Fibroblast of peridontal ligament (primary cell): ENCODE results near the gene CHPF2.

Source experiments
- DNase-seq: peaks from one replicate; pipeline ENCODE4 v3.0.0-alpha.2; 2010; ENCODE audit errors: extremely low read depth

The CHPF2 gene

DNA sequence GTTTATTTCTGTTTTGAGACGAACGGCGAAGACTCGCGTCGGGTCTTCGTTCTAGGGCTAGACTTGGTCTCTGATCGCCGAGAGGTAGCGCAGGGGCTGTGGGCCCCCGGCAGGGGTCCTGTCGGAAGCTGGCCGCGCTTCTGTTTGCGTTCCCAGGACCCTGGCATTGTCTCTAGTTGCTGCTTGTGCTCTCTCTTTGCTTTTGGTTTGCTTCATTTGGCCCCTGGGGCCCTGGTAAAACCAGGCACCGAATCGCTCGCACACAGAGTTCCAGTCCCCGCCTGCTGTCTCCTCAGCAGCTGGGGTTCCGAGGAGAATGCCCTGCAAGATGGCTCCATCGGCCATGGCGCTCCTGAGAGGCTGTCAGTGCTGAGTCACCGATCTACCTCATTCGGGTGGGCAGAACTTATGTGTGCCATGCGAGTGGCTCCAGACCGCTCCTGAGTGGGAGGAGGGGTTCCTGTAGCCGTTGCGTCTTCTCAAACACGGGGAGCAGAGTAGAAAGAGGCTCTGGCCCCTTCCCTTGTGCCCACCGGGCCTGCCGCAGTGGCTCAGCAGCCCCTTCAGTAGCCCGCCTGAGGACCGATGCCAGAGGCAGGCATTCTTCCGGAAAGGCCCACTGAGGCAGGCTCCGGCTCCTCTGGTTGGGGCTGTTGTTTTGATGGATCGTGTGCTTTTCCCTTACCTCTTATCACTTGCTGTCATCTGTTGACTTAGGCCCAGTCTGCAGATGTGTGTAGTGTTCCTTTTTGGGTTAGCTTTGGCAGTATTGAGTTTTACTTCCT is 826 bp downstream of the CHPF2 start:
- peak; percentile 78 for DNase-seq

GRCh38 chr7:151233804-151234203 is 1.5 kb downstream of the CHPF2 start:
- no peak for DNase-seq

DNA sequence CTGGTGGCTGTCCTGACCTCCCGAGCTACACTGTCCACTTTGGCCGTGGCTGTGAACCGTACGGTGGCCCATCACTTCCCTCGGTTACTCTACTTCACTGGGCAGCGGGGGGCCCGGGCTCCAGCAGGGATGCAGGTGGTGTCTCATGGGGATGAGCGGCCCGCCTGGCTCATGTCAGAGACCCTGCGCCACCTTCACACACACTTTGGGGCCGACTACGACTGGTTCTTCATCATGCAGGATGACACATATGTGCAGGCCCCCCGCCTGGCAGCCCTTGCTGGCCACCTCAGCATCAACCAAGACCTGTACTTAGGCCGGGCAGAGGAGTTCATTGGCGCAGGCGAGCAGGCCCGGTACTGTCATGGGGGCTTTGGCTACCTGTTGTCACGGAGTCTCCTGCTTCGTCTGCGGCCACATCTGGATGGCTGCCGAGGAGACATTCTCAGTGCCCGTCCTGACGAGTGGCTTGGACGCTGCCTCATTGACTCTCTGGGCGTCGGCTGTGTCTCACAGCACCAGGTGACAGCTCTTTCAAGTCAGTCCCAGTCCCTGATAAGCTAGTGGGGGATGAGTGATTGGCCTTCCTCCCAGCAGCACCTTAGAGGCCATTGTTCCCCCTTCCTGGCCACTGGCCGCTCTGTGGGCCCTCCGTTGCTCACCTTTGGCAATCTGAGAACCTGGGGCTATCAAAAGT is 3.0 kb downstream of the CHPF2 start:
- no peak for DNase-seq

- no peak for DNase-seq
Observed at GRCh38 chr7:151236406-151236805, 4.1 kb downstream of the CHPF2 start.

DNA sequence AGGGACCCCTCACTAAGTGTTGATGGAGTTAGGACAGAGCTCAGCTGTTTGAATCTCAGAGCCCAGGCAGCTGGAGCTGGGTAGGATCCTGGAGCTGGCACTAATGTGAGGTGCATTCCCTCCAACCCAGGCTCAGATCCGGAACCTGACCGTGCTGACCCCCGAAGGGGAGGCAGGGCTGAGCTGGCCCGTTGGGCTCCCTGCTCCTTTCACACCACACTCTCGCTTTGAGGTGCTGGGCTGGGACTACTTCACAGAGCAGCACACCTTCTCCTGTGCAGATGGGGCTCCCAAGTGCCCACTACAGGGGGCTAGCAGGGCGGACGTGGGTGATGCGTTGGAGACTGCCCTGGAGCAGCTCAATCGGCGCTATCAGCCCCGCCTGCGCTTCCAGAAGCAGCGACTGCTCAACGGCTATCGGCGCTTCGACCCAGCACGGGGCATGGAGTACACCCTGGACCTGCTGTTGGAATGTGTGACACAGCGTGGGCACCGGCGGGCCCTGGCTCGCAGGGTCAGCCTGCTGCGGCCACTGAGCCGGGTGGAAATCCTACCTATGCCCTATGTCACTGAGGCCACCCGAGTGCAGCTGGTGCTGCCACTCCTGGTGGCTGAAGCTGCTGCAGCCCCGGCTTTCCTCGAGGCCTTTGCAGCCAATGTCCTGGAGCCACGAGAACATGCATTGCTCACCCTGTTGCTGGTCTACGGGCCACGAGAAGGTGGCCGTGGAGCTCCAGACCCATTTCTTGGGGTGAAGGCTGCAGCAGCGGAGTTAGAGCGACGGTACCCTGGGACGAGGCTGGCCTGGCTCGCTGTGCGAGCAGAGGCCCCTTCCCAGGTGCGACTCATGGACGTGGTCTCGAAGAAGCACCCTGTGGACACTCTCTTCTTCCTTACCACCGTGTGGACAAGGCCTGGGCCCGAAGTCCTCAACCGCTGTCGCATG is 5.2 kb downstream of the CHPF2 start:
- no peak for DNase-seq

- DNase-seq: no peak
Observed at GRCh38 chr7:151238190-151238810, 6.0 kb downstream of the CHPF2 start.

- no peak for DNase-seq
Observed at GRCh38 chr7:151238924-151239836, 6.9 kb downstream of the CHPF2 start.

GRCh38 chr7:151239837-151240459 is 7.7 kb downstream of the CHPF2 start:
- no peak for DNase-seq

- DNase-seq: no peak
Observed at GRCh38 chr7:151240536-151240935, 8.3 kb downstream of the CHPF2 start.

DNA sequence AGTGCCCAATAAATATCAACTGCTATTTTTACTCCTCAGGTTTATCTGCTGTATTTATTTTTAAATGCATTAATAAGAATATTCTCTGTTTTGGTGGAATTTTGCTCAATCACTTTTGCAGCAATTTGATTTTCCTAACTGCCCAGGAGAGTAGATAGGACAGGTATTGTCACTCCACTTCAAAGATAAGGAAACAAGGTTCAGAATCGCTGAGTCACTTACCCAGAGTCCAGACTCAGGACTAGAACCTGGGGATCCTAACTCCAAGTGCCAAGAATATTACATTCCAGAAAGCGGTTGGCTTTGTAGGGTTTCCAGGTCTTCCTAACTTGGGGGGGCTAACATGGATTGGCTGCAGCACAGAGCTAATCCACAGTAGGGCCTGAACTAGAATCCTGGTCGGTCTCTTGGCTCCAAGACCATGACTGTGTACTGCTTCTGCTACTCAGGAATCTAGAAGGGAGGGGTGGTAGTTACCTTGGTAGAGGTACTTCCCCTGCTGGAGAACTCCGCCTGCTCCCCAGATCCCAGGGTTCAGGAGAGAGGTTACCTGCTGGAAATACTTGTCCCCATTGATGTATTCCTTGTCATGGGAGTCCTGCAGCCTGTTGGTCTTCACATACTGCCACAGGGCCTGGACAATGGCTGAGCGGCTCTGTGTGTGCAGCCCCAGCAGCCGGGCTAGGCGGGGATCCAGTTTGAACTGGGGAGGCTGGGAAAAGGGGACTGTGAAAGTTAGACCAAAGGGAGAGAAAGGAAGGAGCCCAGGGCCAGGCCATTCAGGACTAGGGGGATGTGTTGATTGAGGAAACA is 8.9 kb downstream of the CHPF2 start:
- no peak for DNase-seq

DNA sequence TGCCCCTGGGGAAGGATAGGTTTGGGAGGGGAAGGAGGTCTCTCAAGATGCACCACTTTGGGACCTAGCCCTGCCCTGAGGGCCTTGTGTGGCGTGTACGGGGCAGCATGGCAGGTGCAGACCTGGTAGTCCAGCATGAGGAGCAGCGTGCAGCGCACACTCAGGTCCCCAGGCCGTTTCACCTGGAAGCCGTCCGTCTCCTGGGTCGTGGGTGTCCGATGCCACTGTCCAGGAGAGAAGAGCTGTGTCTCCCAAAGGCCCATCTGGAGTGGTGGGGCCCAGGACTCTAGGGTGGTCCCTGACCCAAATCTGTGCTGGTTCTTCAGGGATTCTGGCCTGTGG is 9.4 kb downstream of the CHPF2 start:
- no peak for DNase-seq

GRCh38 chr7:151242159-151243044 is 10.1 kb downstream of the CHPF2 start:
- no peak for DNase-seq

DNA sequence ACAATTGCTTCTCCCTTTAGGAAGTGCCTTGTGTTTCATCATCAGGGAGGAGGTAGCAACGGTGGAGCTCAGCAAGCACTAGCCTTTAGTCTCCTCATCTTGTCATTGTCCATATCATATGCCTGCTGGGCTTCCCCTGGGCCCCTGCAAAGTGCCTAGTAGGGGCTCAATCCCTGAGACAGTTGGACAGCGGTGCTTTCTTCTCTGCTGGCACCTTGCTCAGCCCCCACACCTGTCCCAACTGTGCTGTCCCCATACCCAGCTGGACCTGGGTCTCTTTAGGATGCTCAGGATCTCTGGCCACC is 10.7 kb downstream of the CHPF2 start:
- no peak for DNase-seq

DNA sequence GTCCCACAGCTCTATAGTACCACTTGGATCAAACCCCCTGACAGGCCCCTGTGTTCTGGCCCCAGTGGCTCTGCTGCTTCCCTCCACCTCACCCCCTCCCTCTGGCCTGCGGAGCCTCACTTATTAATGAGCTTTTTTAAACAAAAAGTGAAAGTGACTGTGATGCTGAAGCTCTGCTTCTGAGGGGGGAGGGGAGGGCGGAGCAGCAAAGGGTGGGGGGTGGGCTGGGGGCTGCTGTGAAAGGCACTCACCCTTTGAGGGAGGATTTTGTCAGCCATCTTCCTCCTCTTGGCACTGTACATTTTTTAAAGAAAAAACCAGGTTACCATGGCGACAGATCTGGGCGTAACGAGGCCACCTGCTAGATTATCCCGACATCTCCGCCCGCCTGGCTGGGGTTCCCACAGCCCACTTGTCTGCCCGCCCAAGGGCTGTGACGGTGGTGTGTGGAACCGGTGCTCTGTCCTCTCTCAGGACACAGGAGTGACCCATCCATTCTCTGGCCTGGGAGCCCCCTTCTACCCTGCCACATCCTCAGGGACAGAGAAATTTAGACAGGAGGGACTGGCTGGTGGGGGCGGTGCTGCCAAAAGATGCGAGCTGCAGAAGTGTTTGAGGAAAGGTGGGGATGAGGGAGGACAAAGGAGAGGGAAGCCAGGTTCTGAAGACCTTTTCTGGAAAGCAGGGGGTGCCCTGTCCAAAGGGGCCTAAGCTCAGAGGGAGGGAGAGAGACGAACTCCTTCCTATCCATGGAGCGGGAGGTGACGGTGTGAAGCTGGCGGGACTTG is 11.3 kb downstream of the CHPF2 start:
- no peak for DNase-seq

DNA sequence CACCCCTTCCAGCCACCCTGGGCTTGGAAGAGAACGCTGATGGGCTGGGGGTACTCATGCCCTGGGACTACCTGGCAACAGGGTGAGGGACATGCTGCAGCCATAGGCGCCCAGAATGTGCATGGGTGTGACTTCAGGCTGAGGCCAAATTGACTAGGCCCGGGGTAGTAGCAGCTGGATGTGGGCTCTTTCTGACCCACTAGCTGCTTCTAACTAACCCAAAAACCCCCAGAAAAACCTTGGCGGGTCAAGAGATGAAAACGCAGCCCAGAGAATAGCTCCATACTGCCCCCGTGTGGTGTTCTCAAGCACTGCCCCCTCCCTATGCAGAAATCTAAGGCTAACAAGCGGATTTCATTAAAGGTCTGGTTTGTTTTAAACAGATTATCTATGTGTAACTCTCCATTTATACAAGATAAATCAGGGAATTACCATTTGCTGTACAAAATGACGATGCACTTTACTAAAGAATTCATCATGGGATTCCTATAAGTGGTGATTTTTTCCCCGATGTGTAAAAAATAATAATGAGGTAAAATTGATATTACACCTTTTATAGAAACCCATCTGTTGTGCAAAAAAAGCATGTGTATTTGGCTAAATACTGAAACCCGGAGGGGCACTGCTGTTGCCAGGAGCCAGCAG is 12.0 kb downstream of the CHPF2 start:
- peak; percentile 72 for DNase-seq

DNA sequence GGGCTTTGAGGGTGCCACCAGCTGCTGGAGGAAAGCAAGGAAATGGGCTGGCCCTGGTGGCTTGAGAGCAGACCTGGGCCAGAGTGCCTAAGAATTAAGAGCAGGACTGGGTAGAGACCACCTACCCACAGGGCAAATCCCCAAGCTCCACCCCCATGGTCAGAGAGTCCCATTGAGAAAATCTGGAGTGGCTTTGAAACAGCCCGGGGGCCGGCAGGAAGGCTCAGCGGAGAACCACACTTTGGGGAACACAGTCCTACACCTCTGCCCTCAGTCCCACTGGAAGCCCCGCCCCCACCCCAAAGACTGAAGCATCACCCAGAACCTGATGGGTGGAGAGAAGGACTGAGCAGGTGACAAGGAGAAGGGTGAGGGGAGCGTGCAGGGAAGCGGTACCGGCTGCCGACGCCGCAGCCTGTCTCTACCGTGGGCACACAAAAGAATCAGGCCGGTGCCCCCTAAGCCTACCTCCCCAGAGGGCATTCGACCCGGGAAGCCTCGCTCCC is 12.6 kb downstream of the CHPF2 start:
- DNase-seq: no peak
